Cerebellar nuclear complex (tissue), 1 donor: ENCODE data around the gene REXO4.
"Not testable (repeated sequence)": the region's sequence is repeated elsewhere in the genome, so short reads cannot be mapped to it uniquely, and the experiment has no call there.

Experiments
- DNase-seq, 2 experiments: peaks; one replicate each; lab custom pipeline; 2025; lab: John Stamatoyannopoulos, UW

Gene REXO4

GRCh38 chr9:133420392-133420827, 2.6 kb upstream of the REXO4 start:
- DNase-seq, result no peak

- no peak for DNase-seq
These were observed 1.2 kb upstream of the REXO4 start for GRCh38 chr9:133419005-133419404.

- DNase-seq, result no peak
These were observed 2.6 kb downstream of the REXO4 start for GRCh38 chr9:133415170-133415569.

- no peak for DNase-seq
These were observed 9.8 kb downstream of the REXO4 start for GRCh38 chr9:133408042-133408441.

GRCh38 chr9:133406480-133407307, 11.1 kb downstream of the REXO4 start:
- DNase-seq, result no peak

- no peak for DNase-seq
These were observed 12.0 kb downstream of the REXO4 start for GRCh38 chr9:133405508-133406438.

GRCh38 chr9:133404454-133405002, 13.3 kb downstream of the REXO4 start:
- no peak for DNase-seq

GRCh38 chr9:133403766-133404453, 13.9 kb downstream of the REXO4 start:
- DNase-seq, result no peak

GRCh38 chr9:133402689-133403088, 15.1 kb downstream of the REXO4 start:
- DNase-seq, result no peak

- no peak for DNase-seq
These were observed 16.2 kb downstream of the REXO4 start for GRCh38 chr9:133401588-133401987.

- no peak for DNase-seq
These were observed 17.5 kb downstream of the REXO4 start for GRCh38 chr9:133400292-133400691.

GRCh38 chr9:133397895-133398294, 19.9 kb downstream of the REXO4 start:
- DNase-seq, result no peak

- no peak for DNase-seq
These were observed 20.4 kb downstream of the REXO4 start for GRCh38 chr9:133397370-133397769.

GRCh38 chr9:133396952-133397351, 20.9 kb downstream of the REXO4 start:
- DNase-seq, result no peak

- DNase-seq, result no peak
These were observed 23.0 kb downstream of the REXO4 start for GRCh38 chr9:133394687-133395271.

GRCh38 chr9:133393399-133393798, 24.4 kb downstream of the REXO4 start:
- DNase-seq, result no peak

- DNase-seq, result not testable (repeated sequence)
These were observed 25.5 kb downstream of the REXO4 start for GRCh38 chr9:133392308-133392707.

- not testable (repeated sequence) for DNase-seq
These were observed 26.4 kb downstream of the REXO4 start for GRCh38 chr9:133391449-133391848.

- no peak for DNase-seq
These were observed 27.1 kb downstream of the REXO4 start for GRCh38 chr9:133390713-133391112.

GRCh38 chr9:133389562-133389961, 28.2 kb downstream of the REXO4 start:
- no peak for DNase-seq

GRCh38 chr9:133389025-133389557, 28.7 kb downstream of the REXO4 start:
- DNase-seq, result no peak
